GM12892 (cell line): ENCODE measurements around the gene NCK2.

Experiments
- DNase-seq: peaks from one replicate; pipeline ENCODE4 v3.0.0; 2011; ENCODE audit not compliant: insufficient read length
- FAIRE-seq: peaks from 2 replicates; lab custom pipeline; 2011; peaks lifted over from hg19 to GRCh38; lab: Jason Lieb, UNC
- POLR2A ChIP-seq: IDR thresholded peaks from 2 replicates; pipeline ENCODE4 v1.6.1; 2011; ENCODE audit warnings: low read depth, low read length, control low read depth
- POLR2AphosphoS5 ChIP-seq: IDR thresholded peaks from 2 replicates; pipeline ENCODE4 v1.6.1; 2011; ENCODE audit warnings: low read depth, low read length, control low read depth
- TAF1 ChIP-seq: IDR thresholded peaks from 2 replicates; pipeline ENCODE4 v1.6.1; 2011; ENCODE audit warnings: low read depth, mild to moderate bottlenecking, control low read depth, low read length, borderline replicate concordance

NCK2 gene

DNA sequence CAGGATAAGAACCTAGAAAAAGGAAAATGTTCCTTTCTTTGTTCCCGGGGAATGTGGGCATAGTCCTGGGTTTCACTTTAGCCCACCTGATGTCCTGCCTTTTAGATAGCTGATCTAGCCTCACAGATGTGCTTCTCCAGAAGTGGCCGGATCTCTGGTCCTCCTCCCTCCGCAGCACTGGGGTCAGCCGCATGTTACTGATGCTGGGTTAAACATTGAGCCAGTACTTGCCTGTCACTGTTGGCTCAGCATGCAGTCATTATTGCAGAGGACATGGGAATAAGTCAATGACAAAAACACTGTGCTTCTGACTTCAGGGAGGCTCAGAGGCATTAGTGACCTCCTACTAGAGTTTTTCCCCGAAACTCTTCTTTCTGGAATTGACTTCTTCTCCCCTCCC lies 27.6 kb downstream of the NCK2 start:
- TF ChIP-seq POLR2A (no peak), POLR2AphosphoS5 (no peak), TAF1 (no peak)
- DNase-seq (no peak), FAIRE-seq (no peak)

DNA sequence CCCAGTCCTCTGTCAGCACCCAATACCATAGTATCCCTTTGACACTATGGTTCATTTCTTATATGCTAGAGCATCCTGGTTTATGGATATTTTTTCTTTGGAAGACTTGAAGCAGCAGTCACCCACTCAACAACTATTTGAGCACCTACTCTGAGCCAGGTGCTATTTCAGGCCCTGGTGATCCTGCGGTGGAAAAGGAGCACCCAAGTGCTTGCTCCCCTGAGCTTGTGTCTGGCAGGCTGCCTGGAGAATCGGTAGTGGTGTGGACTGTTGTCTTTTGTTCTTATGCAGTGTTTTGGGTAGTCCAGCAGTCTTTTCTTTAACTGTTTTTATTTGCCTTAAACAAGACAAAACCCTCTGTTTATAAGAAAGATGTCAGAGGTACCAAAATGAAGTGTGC lies 28.9 kb downstream of the NCK2 start:
- DNase-seq = no peak
- no peak for TF ChIP-seq POLR2A
- TF ChIP-seq TAF1 = no peak
- no peak for TF ChIP-seq POLR2AphosphoS5
- no peak for FAIRE-seq

- DNase-seq (no peak), FAIRE-seq (no peak)
- no peak for TF ChIP-seq POLR2A
- TF ChIP-seq POLR2AphosphoS5 = no peak
- no peak for TF ChIP-seq TAF1
Observed at GRCh38 chr2:105774781-105775337, 30.1 kb downstream of the NCK2 start.

DNA sequence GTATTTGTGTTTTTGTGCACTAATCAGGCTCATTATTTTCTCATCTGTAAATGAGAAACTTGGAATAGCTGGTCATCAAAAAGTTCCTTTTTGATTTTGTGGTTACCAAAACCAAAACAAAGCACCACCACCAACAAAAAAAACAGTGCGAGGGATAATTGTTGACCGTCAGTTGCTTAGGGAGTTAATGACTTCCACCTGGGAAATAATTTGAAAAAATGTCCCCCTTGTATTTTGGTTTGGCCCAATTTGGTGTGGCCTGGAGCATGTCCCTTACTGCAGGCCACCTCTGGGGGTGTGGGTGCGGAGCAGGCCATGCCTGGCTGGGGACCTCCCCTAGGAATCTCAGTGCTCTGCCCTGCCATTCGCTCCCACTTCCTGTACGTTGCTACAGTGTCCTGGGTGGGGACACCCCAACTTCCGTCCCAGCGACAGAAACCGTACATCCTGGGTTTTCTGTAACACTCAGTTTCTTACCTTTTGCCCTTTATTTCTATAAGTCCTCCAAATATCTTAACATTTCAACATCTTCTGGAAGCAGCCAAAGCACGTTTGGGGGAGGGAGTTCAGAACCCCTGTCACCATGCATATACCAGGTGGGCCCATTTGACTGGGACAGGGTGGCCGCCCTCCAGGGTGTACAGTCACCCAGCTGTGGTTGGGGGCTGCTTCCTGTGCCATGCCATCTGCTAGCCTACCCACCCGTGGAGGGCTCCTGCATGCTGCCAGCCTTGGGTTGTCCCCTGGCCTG lies 31.3 kb downstream of the NCK2 start:
- no peak for TF ChIP-seq POLR2A
- TF ChIP-seq POLR2AphosphoS5 = no peak
- no peak for TF ChIP-seq TAF1
- DNase-seq (no peak), FAIRE-seq (no peak)

DNA sequence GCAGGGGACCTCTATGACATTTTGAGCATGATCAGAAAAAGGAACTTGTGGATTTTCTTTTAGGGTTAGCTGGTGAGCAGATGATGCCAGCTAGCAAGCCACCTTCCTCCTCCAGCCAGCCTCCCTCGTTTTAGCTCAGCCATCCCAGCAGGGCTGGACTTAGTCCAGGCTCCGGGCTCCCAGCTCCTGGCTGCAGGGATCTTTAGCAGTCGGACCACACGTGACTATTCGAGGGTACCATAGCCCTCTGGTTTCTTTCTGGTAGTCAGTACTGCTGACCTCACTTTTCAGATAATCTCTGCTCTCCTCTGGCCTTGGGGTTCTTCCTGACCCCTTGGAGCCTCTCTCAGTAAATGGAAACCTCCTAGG lies 31.8 kb downstream of the NCK2 start:
- TF ChIP-seq POLR2AphosphoS5 (no peak), TAF1 (no peak), POLR2A (no peak)
- no peak for DNase-seq
- no peak for FAIRE-seq

GRCh38 chr2:105777031-105777482 lies 32.3 kb downstream of the NCK2 start:
- no peak for TF ChIP-seq POLR2AphosphoS5
- TF ChIP-seq TAF1 = no peak
- TF ChIP-seq POLR2A = no peak
- FAIRE-seq (no peak), DNase-seq (no peak)

DNA sequence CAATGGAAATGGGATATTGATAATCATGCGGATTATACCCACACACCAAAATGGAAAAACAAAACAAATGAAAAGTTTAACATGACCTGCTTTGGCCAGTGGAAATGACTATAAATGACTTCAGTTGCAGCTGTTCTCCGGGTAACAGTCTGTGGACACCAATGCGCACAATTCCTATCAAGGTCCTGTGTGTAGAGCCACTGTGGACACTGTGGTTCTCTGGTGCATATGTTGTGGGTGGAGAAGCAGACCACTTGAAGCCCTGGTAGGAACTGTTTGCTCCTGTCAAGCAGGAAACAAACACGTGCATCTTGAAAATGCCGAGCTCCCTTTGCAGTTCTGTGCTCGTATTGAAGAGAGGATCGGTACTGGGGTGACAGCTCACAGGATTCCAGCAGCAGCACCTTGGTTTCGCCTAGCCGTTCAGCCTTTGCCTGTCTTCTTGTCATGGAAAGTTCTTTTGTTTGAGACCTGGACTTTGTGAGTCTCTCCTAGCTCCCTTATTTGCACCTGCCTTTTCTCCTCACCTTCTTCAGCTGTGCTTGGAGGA lies 32.9 kb downstream of the NCK2 start:
- TF ChIP-seq TAF1 (no peak), POLR2A (no peak), POLR2AphosphoS5 (no peak)
- DNase-seq (no peak), FAIRE-seq (no peak)

DNA sequence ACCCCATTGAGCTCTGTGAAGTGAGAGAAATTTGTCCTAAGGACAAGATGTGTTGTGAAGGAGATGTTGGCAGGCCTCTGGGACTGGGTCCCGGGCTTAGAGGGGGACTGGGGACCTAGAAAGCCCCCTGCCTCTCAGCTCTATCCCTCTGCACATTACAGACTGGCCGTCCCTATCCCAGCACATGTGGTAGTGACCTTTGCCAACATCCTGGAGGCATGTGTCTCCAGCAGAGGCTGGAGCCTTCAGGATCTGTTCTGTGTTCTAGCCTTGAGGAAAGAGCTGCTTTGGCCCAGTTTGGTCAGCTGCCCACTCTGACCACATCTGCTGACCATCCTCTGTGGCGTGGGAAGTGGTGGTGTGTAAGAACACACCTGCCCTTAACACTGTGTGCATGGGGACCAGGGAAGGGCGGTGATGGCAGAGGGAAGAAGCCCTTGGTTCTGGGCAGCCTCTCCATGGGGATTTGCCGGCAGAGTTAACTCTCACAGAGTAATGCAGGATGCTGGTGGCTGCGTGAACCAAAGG lies 33.4 kb downstream of the NCK2 start:
- TF ChIP-seq POLR2AphosphoS5 (no peak), TAF1 (no peak), POLR2A (no peak)
- DNase-seq (no peak), FAIRE-seq (no peak)

DNA sequence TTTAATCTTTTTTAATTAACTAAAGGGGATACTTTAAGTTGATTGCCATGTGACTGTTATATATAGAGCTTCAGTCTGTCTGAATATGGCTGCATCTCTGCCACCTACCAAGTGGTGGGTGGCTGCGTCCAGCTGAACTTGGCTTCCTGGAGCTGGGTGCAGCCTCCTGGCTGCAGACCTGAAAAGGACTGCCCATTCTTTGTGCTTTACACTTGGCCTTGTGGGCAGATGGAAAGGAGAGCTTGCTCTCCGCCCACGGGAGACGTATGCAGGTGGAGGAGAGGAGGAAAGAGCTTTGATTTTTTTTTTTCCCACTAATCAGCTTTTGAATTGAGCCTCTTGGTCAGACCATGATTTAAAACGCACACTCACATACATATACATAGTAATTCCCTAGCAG lies 34.7 kb downstream of the NCK2 start:
- no peak for FAIRE-seq
- no peak for DNase-seq
- TF ChIP-seq POLR2A (no peak), POLR2AphosphoS5 (no peak), TAF1 (no peak)

- no peak for DNase-seq
- FAIRE-seq = no peak
- TF ChIP-seq POLR2AphosphoS5 = no peak
- TF ChIP-seq POLR2A = no peak
- TF ChIP-seq TAF1 = no peak
Observed at GRCh38 chr2:105780606-105781005, 35.9 kb downstream of the NCK2 start.

DNA sequence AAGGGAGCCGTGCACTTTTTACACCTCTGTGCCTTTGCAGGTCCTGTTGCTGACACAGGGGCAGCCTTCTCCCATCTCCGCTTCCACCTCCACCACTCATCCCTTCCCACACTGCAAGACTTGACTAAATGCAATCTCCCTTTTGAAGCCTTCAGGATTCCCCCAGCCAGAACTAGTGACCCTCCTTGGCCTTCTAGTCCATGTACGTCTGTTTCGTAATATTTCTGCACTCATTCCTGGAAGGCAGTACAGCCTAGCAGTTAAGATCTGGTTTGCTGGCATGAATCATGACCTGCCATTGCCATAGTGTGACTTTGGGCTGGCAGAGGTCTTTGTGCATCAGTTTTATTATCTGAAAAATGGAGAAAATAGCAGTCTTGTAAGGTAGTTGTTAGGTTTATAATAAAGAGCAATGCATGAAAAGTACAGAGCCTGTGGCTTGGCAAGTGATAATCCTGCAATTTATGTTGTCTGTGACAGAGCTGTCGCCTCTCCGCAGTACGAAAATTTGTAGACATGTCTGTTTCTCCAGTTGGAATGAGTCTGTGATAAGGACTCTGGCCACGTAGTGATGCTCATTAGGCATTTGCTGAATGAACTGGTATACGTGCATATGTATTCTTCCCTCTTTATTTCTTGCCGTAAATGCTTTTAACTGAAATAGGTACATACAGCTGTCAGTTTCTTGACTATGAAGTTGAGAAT lies 36.7 kb downstream of the NCK2 start:
- TF ChIP-seq POLR2A = no peak
- TF ChIP-seq POLR2AphosphoS5 = no peak
- TF ChIP-seq TAF1 = no peak
- no peak for FAIRE-seq
- no peak for DNase-seq
